AG04449 (cell line): ENCODE measurements around the gene RAC3.
A peak's percentile ranks its signal among the peaks of the same experiment; 100 is the strongest.

Source experiments
- CTCF ChIA-PET: fragments of 350-600 bp; formaldehyde crosslinking; extraction: SDS; loops from one replicate; lab custom pipeline; 2021; ENCODE audit warnings: antibody characterized with exemption; lab: Yijun Ruan, JAX
- POLR2A ChIA-PET: fragments of 400-600, 350-600 bp; formaldehyde crosslinking; extraction: SDS; loops from one replicate; lab custom pipeline; 2020; ENCODE audit warnings: antibody characterized with exemption, inconsistent platforms; lab: Yijun Ruan, JAX
- DNase-seq: peaks from one replicate; pipeline ENCODE4 v3.0.0-alpha.2; 2010; ENCODE audit warnings: low read depth, low spot score
- H3K4me3 ChIP-seq: 2 replicates; pipeline ENCODE4 v1.5.1; 2011; ENCODE audit warnings: low read depth, mild to moderate bottlenecking, control low read depth, low read length
- TF ChIP-seq, protein P1 (sequence below): IDR thresholded peaks from one replicate; pipeline ENCODE4 v1.5.1; 2011; ENCODE audit warnings: mild to moderate bottlenecking, moderate library complexity, low read length, control low read depth, inconsistent platforms; ENCODE audit not compliant: insufficient read depth; ENCODE audit errors: missing control alignments

The RAC3 gene

DNA sequence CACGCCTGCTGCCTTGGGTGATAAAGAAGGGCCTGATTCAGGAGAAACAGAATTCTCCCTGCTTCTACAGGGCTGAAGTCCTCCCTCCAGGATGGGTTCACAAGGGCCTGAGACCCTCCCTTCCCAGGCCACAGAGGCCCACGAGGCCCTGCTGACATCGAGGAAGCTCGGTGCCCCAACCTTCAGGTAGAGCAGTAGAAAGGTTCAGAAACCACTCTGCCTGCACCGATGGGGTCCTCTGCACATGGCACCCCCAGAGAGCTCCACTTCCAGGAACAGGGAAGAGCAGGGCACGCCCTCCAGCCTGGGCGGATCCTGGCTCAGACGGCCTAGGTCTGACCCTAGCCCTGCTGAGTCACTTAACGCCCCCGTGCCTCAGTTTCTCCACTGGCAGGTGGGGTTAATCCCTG, 9.6 kb upstream of the RAC3 start:
- POLR2A ChIA-PET: interaction anchor here (1.0 to 1.2 kb wide), 2 partner anchors 13 to 291 kb away, joined by 3 to 4 read pairs; no protein-coding TSS in a partner anchor
- no peak for DNase-seq
- CTCF ChIA-PET: interaction anchor here (1.0 to 10.7 kb wide), 18 partner anchors 7 to 297 kb away, joined by 3 to 290 read pairs (median 6); partner anchors contain the start of genes DCXR, NOTUM and PYCR1
- peak overlapping the region; percentile 81 for H3K4me3 ChIP-seq
- TF ChIP-seq, protein P1, sequence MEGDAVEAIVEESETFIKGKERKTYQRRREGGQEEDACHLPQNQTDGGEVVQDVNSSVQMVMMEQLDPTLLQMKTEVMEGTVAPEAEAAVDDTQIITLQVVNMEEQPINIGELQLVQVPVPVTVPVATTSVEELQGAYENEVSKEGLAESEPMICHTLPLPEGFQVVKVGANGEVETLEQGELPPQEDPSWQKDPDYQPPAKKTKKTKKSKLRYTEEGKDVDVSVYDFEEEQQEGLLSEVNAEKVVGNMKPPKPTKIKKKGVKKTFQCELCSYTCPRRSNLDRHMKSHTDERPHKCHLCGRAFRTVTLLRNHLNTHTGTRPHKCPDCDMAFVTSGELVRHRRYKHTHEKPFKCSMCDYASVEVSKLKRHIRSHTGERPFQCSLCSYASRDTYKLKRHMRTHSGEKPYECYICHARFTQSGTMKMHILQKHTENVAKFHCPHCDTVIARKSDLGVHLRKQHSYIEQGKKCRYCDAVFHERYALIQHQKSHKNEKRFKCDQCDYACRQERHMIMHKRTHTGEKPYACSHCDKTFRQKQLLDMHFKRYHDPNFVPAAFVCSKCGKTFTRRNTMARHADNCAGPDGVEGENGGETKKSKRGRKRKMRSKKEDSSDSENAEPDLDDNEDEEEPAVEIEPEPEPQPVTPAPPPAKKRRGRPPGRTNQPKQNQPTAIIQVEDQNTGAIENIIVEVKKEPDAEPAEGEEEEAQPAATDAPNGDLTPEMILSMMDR: no peak

DNA sequence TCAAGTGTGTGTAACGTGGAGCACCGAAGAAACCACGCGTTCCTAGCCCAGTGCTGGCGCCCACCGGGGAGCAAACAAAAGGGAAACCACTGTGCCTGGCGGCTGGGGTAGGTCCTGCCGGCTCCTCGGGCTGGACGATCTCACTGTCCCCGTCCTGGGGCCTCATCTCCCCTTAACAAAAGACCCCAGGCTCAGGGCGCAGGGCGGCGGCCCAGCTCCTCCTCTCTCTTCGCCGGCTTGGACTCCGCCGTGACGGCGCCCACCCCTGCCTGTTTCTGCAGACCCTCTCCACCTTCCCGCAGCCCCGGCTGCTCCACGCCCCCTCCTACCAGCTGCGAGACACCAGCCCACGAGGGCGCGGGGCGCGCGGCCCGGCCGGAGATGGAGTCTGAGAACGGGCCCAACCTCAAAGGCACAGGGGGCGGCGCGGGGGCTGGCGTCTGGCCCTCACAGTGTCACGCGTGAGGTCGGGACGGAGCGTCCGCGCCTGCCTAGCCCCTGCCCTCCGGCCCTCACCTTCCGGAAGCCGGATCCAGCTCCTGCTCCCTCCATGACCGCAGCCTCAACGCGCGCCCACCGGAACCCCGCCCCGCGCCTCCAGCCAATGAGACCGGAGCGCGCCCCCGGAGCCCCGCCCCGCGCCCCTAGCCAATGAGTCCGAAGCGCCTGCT, 9.0 kb upstream of the RAC3 start, which contains the start of gene CENPX:
TSS of gene CENPX (minus strand) at position 569 of the 671 bp plus-strand sequence. CDS start at position 552, 17 bp downstream.
- no peak for DNase-seq
- ChIA-PET POLR2A (interaction anchor here (0.7 to 1.2 kb wide), 8 partner anchors 9 to 291 kb away, joined by 3 to 4 read pairs (median 3); partner anchors contain the start of genes DCXR, RAC3 and SLC16A3), CTCF (interaction anchor here (1.0 to 10.7 kb wide), 18 partner anchors 7 to 132 kb away, joined by 3 to 290 read pairs (median 6); partner anchors contain the start of genes DCXR, NOTUM, PYCR1 and RAC3)
- TF ChIP-seq, protein P1: no peak
- peak within 1 kb of the TSS; percentile 81 for H3K4me3 ChIP-seq

DNA sequence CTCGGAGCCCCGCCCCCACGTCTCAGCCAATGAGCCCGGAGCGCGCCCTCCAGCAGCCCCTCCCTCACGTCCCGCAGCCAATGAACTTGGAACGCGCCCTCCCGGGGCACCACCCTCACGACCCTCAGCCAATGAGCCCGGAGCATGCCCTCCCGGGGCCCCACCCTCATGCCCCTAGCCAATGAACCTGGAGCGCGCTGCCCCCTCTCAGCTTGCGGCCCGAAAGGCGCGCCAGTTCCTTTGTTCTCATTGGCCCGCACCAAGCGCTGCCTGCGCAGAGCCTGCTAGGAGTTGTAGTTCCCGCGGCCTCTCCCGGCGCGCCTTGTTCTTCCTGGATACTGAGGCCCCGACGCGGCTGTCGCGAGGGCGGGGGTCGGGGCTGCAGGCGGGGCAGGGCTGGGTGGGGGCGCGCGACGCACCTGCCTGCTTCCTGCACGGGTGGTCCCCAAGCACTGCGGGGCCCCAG, 8.5 kb upstream of the RAC3 start, which contains the start of gene LRRC45:
TSS of gene LRRC45 (plus strand) at position 325 of the 466 bp plus-strand sequence. CDS start 339 bp downstream, outside the sequence.
- peak; percentile 94 for DNase-seq
- CTCF ChIA-PET: interaction anchor here (0.6 to 10.7 kb wide), 13 partner anchors 9 to 133 kb away, joined by 3 to 290 read pairs (median 7); partner anchors contain the start of genes DCXR, NOTUM and RAC3
- TF ChIP-seq, protein P1: no peak
- peak within 1 kb of the TSS; percentile 81 for H3K4me3 ChIP-seq
- POLR2A ChIA-PET: interaction anchor here (0.7 to 1.0 kb wide), 6 partner anchors 8 to 233 kb away, joined by 3 to 4 read pairs (median 3); partner anchors contain the start of genes DCXR, RAC3 and SLC16A3

- CTCF ChIA-PET: interaction anchor here (0.6 to 10.7 kb wide), 10 partner anchors 9 to 192 kb away, joined by 3 to 290 read pairs (median 4); partner anchors contain the start of genes DCXR, NOTUM and RAC3
- DNase-seq: no peak
- TF ChIP-seq, protein P1: no peak
- peak overlapping the region; percentile 68 for H3K4me3 ChIP-seq
- POLR2A ChIA-PET: interaction anchor here (1.0 kb wide), 4 partner anchors 8 to 205 kb away, joined by 3 to 4 read pairs (median 4); partner anchors contain the start of genes DCXR, RAC3 and SLC16A3
Measured at GRCh38 chr17:82023447-82024241, 7.8 kb upstream of the RAC3 start.

GRCh38 chr17:82024859-82025258, 6.6 kb upstream of the RAC3 start:
- TF ChIP-seq, protein P1: no peak
- CTCF ChIA-PET: interaction anchor here (1.7 to 10.7 kb wide), 2 partner anchors 13 to 63 kb away, joined by 4 to 290 read pairs; partner anchors contain the start of genes DCXR and NOTUM
- no peak overlapping the region for H3K4me3 ChIP-seq
- POLR2A ChIA-PET: no interaction called here
- DNase-seq: no peak
